HG02885 (cell line): ENCODE measurements around the gene ANKS6.

Source experiments
- ATAC-seq: cut with Tn5 transposase; IDR thresholded peaks from one replicate; pipeline ENCODE4 v1.9.1; 2021; ENCODE audit warnings: mild to moderate bottlenecking; ENCODE audit not compliant: unreplicated experiment, poor library complexity

The ANKS6 gene

DNA sequence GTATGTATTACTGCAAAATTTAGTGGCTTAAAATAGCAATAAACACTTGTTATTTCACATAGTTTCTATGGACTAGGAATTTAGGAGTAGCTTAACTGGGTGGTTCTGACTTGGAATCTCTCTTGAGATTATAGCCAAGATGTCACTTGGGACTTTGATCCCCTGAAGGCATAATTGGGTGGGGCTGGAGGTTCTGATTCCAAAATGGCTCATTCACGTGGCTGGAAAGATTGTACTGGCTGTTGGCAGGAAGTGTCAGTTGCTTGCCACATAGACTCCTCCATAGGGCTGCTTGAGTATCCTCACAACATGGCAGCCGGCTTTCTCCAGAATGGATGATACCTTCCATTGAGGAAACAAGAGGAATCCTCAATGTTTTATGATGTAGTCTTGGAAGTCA is 22.4 kb upstream of the ANKS6 start:
- ATAC-seq, result no peak

DNA sequence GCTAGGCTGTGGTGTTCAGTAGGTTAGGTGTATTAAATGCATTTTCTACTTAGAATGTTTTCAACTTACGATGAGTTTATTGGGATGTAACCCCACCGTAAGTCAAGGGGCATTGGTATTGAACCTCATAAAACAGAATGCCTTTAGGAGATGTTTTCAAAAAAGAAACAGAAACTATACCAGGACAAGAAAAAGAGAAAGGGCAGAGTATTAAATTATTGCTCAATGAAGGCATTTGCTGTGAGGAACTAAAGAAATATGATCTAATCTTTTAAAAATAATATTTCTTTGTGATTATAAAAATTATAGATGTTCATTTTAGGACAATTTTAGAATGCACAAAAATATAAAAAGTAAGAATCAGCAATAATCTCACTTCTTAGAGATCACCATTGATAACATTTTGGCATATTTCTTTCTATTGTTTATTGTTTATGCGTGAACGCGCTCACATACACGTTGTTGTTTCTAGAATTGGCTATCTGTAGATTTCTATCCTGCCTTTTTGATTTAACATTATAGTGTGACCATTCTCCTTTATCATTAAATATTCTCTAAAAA is 19.1 kb upstream of the ANKS6 start:
- ATAC-seq, result no peak

GRCh38 chr9:98811051-98811650 is 14.8 kb upstream of the ANKS6 start:
- no peak for ATAC-seq

DNA sequence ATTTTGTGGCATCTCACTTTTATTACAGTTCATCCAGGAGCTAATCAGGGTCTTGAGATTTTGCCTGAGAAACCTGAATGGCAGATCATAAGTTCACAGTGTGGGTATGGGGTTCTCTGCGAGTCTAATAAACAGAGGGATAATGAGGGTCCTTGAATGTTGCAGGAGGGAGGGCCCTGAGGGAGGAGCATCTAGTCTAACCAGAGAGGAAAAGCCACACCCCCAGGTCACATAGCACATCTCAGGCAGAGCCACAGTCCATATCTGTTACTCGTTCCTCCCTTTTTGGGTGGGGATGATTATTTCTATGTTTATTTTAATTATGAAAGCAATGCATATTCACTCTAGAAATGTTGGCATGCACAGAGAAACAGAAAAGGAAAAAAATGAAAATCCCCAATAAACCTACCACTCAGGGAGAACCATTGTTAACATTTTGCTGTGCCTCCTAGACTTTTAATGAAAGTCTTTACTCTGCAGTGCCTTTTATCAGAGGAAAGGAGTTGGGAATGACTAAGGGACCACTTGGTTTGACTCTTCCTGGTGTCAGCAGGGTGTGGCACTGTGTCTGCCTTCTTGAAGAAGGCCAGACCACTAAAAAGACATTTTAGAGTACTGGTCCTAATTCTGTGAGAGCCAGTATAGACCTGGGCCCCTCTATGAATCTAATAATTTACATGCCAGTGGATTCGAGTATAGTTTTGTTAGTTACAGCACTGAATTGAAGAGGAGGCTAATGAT is 13.9 kb upstream of the ANKS6 start:
- no peak for ATAC-seq

DNA sequence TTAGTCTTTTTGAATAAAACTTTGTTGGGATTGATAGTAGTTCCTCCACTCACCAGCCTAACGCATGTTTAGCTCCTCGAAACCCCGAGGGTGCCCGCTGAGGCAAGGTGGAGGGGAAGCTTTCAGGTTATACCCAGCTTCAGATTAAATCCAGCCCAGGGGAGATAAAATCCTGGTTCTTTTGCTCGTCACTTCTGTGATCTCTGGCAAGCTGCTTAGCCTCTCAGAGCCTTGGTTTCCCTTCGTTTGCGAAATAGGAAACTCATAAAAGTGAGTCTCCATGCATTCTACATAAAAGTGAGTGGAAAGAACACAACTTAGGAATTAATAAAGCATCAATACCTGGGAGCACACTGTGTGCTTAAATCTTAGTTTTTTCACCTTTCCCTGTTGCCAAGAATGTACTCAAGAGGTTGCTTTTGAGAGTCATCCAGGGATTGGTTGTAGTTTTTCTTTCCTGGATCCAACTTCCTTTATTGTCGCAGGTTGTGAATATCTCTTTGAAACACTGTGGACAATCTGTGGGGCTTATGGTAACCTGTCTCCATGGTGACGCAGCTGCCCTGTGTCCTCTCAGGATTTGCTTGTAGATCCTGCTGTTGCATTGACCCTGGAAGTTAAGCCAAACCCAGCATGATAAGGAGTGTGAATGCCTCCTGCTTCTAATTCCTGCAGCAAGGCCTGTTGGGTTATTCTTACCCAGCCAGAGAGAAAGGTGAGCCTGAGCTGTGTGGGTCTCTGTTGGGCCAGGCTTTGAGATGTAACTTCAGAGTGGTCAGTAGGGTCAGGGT is 13.2 kb upstream of the ANKS6 start:
- ATAC-seq, result no peak

DNA sequence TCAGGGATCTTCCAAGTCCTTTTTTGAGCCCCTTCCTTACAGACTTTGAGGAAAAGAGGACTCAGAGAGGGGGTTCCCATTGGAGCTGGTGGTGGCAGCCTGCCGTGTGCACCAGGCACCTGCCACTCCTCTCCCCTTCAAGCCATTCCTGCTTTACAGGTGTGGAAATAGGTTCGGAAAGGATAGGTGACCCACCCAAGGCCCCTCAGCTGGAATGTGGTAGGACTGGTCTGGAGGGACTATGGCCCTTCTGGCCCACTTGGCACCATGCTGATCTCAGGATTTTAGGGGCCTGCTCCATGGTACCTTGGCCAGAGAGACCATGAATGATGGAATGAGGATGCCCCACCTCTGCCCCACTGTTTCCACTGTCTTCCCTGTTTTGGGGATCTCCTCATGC is 12.5 kb upstream of the ANKS6 start:
- ATAC-seq, result no peak

DNA sequence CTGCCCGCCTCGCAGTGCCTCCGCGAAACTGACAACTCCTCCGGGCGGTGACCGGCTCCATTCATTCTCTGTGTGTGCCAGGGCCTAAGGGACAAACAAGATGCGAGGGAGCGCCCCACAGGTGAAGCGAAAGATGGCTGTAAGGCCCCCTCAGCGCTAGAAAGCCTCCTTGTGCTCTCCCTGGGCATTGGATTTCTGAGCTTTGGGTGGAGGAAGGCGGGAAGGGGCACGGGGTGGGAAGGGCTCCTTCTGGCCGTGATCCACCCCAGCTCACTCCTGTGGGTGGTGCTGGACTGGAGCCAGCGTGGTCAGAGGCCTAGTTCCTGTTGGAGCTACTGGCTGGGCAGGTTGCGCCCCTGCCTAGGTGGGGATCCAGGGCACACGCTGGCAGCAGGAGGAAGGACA is 12.1 kb upstream of the ANKS6 start:
- ATAC-seq, result no peak

- ATAC-seq, result peak; percentile 36
Observed at GRCh38 chr9:98807814-98808195, 11.4 kb upstream of the ANKS6 start.

DNA sequence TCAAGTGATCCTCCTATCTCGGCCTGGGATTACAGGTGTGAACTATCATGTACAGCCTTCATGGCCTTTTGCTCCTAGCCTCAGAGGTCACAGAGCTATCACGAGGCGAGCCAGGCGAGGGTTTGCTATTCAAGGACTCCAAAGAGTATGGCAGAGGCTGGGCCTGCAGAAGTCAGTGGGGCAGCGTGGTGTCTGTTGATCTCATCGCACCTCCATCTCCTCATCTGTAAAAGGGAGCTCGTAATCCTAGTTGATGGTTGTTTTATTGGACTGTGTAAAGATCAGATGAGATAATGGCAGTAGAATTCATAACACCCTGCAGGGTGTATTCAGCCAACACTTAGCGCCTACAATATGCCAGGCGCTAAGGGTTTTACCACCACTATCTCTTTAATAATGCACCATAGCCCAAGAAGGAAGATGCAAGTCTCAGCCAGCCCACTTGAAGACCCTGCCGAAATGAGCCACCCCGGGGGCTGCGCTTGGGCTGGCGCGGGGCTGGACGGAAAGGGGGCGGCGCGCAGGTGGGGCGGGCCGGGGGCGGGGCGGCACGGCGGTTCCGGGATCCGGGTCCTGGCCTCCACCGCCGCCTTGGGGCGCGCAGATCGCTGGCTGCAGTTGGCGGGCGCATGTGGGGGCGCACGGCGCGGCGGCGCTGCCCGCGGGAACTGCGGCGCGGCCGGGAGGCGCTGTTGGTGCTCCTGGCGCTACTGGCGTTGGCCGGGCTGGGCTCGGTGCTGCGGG is 10.9 kb upstream of the ANKS6 start, which contains the start of gene GALNT12:
TSS of gene GALNT12 (plus strand) at position 601 of the 744 bp plus-strand sequence. CDS start at position 630, 29 bp downstream.
- peak; percentile 83 for ATAC-seq

DNA sequence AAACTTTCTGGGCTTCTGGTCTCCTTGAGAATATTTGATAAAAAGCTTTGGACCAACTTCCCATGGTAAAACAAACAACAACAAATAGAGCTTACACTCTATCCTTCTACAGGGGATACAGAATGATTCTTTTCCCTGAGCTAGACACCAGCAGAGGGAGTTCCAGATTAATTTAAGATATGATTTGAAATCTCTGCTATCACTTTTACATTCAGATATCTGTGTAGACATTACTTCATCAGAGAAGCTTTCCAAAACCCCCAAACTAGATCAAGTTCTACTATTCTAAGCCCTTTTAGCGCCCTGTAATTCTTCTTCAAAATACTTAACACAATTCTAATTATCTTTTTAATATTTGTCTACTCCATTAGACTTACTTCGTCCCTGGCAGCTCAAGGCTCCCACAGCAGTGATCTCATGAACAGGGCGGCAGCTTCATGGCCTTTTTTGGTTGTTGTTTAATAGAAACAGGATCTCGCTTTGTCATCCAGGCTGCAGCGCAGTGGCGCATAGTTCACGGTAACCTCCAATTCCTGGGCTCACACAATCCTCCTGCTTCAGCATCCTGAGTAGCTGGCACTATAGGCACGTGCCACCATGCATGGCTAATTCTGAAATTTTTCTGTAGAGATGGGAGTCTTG is 10.2 kb upstream of the ANKS6 start:
- ATAC-seq, result no peak

GRCh38 chr9:98805506-98806272 is 9.3 kb upstream of the ANKS6 start:
- no peak for ATAC-seq

- no peak for ATAC-seq
Observed at GRCh38 chr9:98804083-98804482, 7.7 kb upstream of the ANKS6 start.

DNA sequence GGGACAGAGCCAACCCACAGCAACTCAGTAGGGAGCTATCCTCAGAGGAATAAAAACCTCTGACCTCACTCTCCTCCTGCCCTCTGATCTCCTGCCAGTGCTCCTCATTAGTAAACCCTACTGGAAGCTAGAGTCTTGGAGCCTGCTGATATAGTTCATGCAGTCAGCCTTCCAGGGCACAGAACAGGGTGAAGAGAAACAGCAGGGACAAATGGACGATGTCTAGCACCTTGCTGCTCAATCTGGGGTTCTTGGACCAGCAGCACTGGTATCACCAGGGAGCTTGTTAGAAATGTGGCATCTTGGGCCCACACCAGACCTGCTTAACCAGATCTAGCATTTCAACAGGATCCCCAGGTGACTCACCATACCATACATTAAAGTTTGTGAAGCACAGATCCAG is 5.6 kb upstream of the ANKS6 start:
- no peak for ATAC-seq

DNA sequence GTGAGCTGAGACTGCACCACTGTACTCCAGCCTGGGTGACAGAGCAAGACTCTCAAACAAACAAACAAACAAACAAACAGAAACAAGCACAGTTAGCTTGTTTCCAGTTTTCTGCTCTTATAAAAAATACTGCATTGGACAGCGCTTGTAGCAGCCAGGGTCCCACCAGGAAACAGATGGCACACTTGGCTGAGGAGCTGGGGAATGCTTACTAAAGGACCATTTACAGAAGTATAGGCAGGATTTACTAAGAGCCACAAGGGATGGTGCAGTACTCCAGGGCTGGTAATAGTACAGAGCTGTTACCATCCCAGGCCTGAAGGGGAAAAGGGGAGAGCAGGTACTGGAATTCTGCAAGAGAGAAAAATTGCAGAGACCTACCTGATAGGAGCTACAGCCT is 5.2 kb upstream of the ANKS6 start:
- no peak for ATAC-seq

DNA sequence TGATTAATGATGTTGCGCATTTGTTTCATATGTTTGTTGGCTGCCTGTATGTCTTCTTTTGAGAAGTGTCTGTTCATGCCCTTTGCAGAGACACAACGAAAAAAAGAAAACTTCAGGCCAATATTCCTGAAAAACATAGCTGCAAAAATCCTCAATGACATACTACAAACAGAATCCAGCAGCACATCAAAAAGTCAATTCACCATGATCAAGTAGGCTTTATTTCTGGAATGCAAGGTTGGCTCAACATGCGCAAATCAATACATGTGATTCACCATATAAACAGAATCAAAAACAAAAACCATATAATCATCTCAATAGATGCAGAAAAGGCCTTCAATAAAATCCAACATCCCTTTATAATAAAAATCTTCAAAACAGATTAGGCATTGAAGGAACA is 1.9 kb upstream of the ANKS6 start:
- ATAC-seq, result no peak

GRCh38 chr9:98797491-98797890 is 1.1 kb upstream of the ANKS6 start:
- no peak for ATAC-seq

DNA sequence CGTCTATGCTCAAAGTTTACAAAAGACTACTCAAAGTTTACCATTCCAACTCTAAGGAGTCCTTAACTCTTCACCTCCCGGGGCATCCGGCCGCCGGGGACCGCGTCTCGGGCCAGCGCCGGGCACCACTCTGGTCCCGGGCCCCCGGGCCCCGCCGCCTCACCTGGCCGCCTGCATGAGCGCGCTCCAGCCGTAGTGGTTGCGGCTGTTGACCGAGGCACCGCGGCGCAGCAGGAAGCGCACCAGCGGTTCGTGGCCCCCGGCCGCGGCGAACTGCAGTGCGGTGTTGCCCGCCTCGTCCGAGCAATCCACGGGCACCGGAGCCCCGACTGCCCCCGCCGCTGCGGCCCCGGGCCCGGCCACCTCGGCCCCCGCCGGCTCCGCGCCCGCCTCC is 388 bp downstream of the ANKS6 start:
- ATAC-seq, result peak; percentile 46

GRCh38 chr9:98795295-98795955 is 930 bp downstream of the ANKS6 start:
- no peak for ATAC-seq

DNA sequence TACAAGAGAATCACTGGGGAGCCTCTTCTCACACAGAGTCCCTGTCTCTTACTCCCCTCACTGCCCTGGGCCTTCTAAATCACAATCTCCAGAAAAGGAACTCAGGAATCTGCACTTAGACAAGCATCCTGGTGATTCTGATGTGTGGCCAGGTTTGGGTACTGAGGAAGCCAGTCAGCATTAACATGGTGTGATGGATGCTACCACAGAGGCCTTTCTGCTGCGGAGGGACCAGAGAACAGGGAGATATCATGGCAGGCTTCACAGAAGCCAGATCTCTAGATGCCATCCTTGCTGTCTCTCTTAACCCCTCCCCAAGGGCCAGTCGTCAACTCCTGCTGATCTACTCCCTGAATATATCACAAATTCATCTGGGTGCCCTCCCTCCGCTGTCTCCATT is 1.6 kb downstream of the ANKS6 start:
- ATAC-seq, result no peak
